GM19099 (cell line): ENCODE data around the gene EYA2.

Source experiments
- POLR2A ChIP-seq: IDR thresholded peaks from 3 replicates; pipeline ENCODE4 v1.6.1; 2011; ENCODE audit warnings: low read depth; ENCODE audit not compliant: insufficient read length; ENCODE audit errors: extremely low read depth

The EYA2 gene

GRCh38 chr20:47187450-47188195, 293.0 kb downstream of the EYA2 start:
- no peak for TF ChIP-seq POLR2A

- TF ChIP-seq POLR2A, result no peak
These were observed 293.9 kb downstream of the EYA2 start for GRCh38 chr20:47188540-47188939.

DNA sequence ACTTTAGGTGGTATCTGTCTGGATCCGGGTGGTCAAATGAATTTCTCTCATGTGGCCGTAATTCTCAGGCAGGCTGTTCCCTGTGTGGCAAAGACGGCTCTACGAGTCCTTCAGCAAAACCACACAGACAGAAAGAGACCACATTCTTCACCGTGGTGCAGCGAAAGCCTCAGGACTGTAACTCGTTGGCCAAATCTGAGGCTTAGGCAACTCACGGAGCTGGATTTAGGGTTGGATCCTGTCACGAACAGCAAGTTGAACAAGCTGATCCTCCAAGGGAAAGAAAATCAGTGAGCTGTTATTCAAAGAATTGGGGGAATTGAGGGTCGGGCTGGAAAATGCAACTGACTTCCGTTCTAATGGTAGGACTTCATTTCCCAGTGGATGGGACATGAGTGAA, 294.4 kb downstream of the EYA2 start:
- no peak for TF ChIP-seq POLR2A

- no peak for TF ChIP-seq POLR2A
These were observed 296.5 kb downstream of the EYA2 start for GRCh38 chr20:47191074-47191673.

- TF ChIP-seq POLR2A, result no peak
These were observed 297.3 kb downstream of the EYA2 start for GRCh38 chr20:47191956-47192355.

- TF ChIP-seq POLR2A, result no peak
These were observed 300.9 kb downstream of the EYA2 start for GRCh38 chr20:47195573-47195972.

DNA sequence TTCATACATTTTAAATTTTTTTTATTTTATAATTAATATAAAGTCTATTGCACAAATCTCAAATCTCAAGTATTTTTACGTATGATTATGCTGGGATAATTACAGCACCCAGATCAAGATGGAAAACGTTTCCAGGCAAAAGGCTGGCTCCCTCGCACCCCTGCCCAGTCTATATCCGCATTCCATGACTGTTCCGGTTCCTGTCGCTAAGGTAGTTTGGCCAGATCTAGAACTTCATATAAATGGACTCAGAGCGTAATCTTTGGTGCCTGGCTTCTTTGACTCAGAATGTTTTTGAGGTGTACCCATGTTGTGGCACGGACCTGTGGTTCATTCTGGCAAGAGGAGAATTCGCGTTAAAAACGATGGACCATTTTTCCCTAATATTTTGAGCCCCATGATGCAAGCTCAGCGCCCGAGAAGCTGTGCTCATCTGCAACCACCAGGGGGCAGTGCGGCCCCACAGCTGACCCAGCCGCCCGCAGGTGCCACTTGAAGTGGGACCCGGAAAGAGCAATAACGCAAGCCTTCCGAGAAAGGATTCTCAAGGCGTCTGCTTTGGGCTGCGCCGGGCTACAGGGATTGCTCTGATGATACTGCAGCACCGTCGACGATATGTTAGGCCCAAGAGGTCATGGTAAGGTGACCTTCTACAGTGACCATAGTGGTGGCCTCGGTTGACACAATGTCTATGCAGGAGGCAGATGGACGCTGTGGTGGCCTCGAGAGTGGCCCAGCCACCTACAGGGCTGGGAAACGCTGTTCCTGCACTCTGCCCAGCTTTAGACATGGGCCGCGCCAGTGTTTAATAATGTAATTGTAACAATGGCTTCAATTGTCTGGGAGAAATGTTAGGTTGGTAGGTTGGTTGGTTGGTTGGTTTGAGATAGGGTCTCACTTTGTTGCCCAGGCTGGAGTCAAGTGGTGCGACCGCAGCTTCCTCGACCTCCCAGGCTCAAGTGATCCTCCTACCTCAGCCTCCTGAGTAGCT, 301.7 kb downstream of the EYA2 start:
- TF ChIP-seq POLR2A, result no peak

GRCh38 chr20:47198254-47198671, 303.6 kb downstream of the EYA2 start:
- TF ChIP-seq POLR2A, result no peak

GRCh38 chr20:47198996-47199552, 304.4 kb downstream of the EYA2 start:
- no peak for TF ChIP-seq POLR2A

DNA sequence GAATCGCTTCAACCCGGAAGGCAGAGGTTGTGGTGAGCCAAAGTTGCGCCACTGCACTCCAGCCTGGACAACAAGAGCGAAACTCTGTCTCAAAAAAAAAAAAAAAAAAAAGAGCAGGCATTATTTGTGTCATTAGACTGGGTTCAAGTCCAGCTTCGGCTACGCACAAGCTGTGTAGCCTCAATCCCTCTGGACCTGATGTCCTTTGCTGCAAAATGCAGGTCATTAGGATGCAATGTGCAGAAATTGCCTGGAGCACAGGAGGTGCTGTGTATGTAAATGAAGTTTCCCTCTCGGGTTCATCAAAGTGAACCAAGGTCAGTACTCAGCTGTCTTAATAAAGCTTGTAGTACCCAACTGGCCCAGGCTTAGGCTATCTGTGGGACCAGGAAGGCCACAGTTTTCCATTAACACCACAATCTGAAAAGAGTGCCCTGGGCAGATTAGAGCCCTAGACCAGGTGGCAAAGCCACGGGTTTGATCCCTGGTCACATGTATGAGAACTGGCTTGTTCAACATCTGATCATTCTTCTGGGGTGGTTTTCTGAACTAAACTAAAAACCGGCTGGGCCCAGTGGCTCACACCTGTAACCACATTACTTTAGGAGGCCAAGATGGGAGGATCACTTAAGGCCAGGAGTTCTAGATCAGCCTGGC, 306.6 kb downstream of the EYA2 start:
- TF ChIP-seq POLR2A, result no peak

GRCh38 chr20:47202733-47203667, 308.4 kb downstream of the EYA2 start:
- TF ChIP-seq POLR2A, result no peak

DNA sequence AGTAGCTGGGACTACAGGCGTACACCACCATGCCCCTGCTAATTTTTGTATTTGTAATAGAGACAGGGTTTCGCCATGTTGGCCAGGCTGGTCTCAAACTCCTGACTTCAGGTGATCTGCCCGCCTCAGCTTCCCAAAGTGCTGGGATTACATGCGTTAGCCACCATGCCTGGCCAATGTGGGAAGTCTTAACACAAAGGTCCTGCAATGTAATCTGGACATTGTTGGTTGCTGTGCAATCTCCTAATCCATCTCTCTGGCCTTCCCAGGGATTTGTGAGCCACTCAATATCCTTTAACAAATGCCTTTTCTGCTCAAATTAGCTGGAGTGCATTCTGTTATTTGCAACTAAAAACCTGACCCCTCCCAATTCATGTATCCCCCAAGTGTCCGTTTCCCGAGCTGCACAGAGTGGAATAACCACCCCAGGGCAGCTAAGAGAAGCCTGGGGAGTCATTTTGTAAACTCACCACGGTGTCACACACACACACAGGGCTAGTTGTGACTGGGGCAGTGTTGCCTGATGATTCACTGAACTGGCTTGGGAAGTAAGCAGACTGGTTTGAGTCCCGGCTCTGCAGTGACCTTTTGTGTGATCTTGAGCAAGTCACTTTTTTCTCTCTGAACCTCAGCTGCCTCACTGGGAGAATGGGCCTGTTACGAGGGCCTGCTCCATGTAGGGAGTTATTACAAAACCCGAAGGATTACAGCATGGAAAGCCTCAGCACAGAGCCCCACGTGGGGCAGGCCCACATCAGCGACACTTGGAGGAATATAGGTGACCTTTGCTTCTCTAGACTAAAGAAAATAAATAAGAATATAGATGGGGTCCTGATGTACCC, 309.6 kb downstream of the EYA2 start:
- TF ChIP-seq POLR2A, result no peak
